GM18502 (cell line): ENCODE results near the gene TBC1D8.

Experiments used
- ATAC-seq: cut with Tn5 transposase; IDR thresholded peaks from one replicate; pipeline ENCODE4 v1.9.1; 2021; ENCODE audit warnings: mild to moderate bottlenecking; ENCODE audit not compliant: unreplicated experiment, poor library complexity

The TBC1D8 gene

GRCh38 chr2:101140237-101140636 lies 10.9 kb downstream of the TBC1D8 start:
- ATAC-seq = no peak

GRCh38 chr2:101139495-101139894 lies 11.7 kb downstream of the TBC1D8 start:
- ATAC-seq = no peak

GRCh38 chr2:101135412-101136296 lies 15.5 kb downstream of the TBC1D8 start:
- no peak for ATAC-seq

- no peak for ATAC-seq
These were observed 17.6 kb downstream of the TBC1D8 start for GRCh38 chr2:101133492-101134100.

GRCh38 chr2:101132202-101132601 lies 19.0 kb downstream of the TBC1D8 start:
- no peak for ATAC-seq

- ATAC-seq = no peak
These were observed 21.1 kb downstream of the TBC1D8 start for GRCh38 chr2:101130081-101130480.

GRCh38 chr2:101127319-101128056 lies 23.7 kb downstream of the TBC1D8 start:
- ATAC-seq = no peak

GRCh38 chr2:101125808-101126207 lies 25.4 kb downstream of the TBC1D8 start:
- no peak for ATAC-seq

GRCh38 chr2:101125374-101125773 lies 25.8 kb downstream of the TBC1D8 start:
- no peak for ATAC-seq

- ATAC-seq = no peak
These were observed 26.4 kb downstream of the TBC1D8 start for GRCh38 chr2:101124643-101125366.

- ATAC-seq = no peak
These were observed 27.2 kb downstream of the TBC1D8 start for GRCh38 chr2:101123795-101124471.

GRCh38 chr2:101121174-101121573 lies 30.0 kb downstream of the TBC1D8 start:
- no peak for ATAC-seq

- ATAC-seq = no peak
These were observed 30.8 kb downstream of the TBC1D8 start for GRCh38 chr2:101120124-101120996.

GRCh38 chr2:101119431-101119830 lies 31.8 kb downstream of the TBC1D8 start:
- no peak for ATAC-seq

- no peak for ATAC-seq
These were observed 34.2 kb downstream of the TBC1D8 start for GRCh38 chr2:101116841-101117552.

GRCh38 chr2:101116348-101116747 lies 34.8 kb downstream of the TBC1D8 start:
- no peak for ATAC-seq

GRCh38 chr2:101115664-101116063 lies 35.5 kb downstream of the TBC1D8 start:
- ATAC-seq = no peak

- no peak for ATAC-seq
These were observed 36.4 kb downstream of the TBC1D8 start for GRCh38 chr2:101114815-101115214.
